B cell (primary cell): Measurements from ENCODE around the gene PARN. TPM values are rescaled to one million over a fixed set of nuclear protein-coding genes. Genes with fewer than 3 reads are reported as not detected.

Source experiments
- ATAC-seq: fragments of 200-7000 bp; cut with Tn5 transposase; one replicate; pipeline ENCODE4 v1.10.0; 2021; ENCODE audit warnings: low read depth, mild to moderate bottlenecking, moderate number of reproducible peaks, moderate library complexity
- CTCF ChIA-PET: fragments of 350-600 bp; sonication (Branson Sonifier 250); formaldehyde crosslinking; loops from one replicate; lab custom pipeline; 2021; ENCODE audit warnings: antibody characterized with exemption, inconsistent platforms; lab: Charles Lee
- POLR2A ChIA-PET: fragments of 350-600 bp; sonication (Branson Sonifier 250); formaldehyde crosslinking; loops from one replicate; lab custom pipeline; 2021; ENCODE audit warnings: antibody characterized with exemption; lab: Charles Lee
- DNase-seq: peaks from one replicate; pipeline ENCODE4 v3.0.0; 2013
- H2AFZ ChIP-seq: 2 replicates; pipeline ENCODE4 v1.6.1; 2012; ENCODE audit warnings: mild to moderate bottlenecking, low read depth, low read length; ENCODE audit not compliant: insufficient read depth, poor library complexity, severe bottlenecking
- H3K27ac ChIP-seq, 2 donors: 1 replicate in 1 of 2; 2 replicates in 1 of 2; pipeline ENCODE4 v1.5.1; 2012 to 2013; ENCODE audit warnings: low read length in 2 of 2, mild to moderate bottlenecking in 2 of 2, moderate library complexity in 1 of 2
- H3K27me3 ChIP-seq, 4 experiments: fragments of 200-600 bp in 1 of 4; sonication (generic) in 1 of 4; replicated peaks in 1 of 4; 1 replicate in 2 of 4; 2 replicates in 2 of 4; pipeline versions ENCODE4 v1.6.1 to v1.7.0; 2013 to 2016; ENCODE audit warnings: low read length in 3 of 4, mild to moderate bottlenecking in 2 of 4, mixed read lengths in 1 of 4, moderate library complexity in 1 of 4; ENCODE audit not compliant: insufficient read depth in 4 of 4, control insufficient read depth in 3 of 4; ENCODE audit errors: control extremely low read depth in 1 of 4
- H3K36me3 ChIP-seq, 2 experiments: replicated peaks in 1 of 2; 1 replicate in 1 of 2; 2 replicates in 1 of 2; pipeline versions ENCODE4 v1.6.1 to v1.7.1; 2013; ENCODE audit warnings: low read length in 1 of 2; ENCODE audit not compliant: insufficient read depth in 2 of 2, control insufficient read depth in 1 of 2; ENCODE audit errors: control extremely low read depth in 1 of 2, extremely low read depth in 1 of 2
- H3K4me1 ChIP-seq, 2 donors: fragments of 200-600 bp in 1 of 2; sonication (generic) in 1 of 2; 1 replicate in 1 of 2; 2 replicates in 1 of 2; pipeline versions ENCODE4 v1.5.1 to v1.6.1; 2013 to 2017; ENCODE audit warnings: low read length in 2 of 2; ENCODE audit not compliant: control insufficient read depth in 2 of 2, insufficient read depth in 2 of 2
- H3K4me2 ChIP-seq: replicated peaks from 2 replicates; pipeline ENCODE3; 2012; ENCODE audit warnings: mild to moderate bottlenecking, low read depth, low read length; ENCODE audit not compliant: poor library complexity, severe bottlenecking
- H3K4me3 ChIP-seq, 5 experiments: fragments of 200-600 bp in 1 of 5; sonication (generic) in 1 of 5; 1 replicate in 3 of 5; 2 replicates in 2 of 5; pipeline versions ENCODE4 v1.5.1 to v1.7.0; 2011 to 2016; ENCODE audit warnings: low read length in 4 of 5, mild to moderate bottlenecking in 4 of 5, low read depth in 2 of 5, control low read depth in 1 of 5, moderate library complexity in 1 of 5; ENCODE audit not compliant: insufficient read depth in 1 of 5; ENCODE audit errors: control extremely low read depth in 1 of 5, extremely low read depth in 1 of 5
- H3K79me2 ChIP-seq: fragments of 200-600 bp; sonication (generic); one replicate; pipeline ENCODE4 v1.6.0; 2016; ENCODE audit warnings: low read length; ENCODE audit not compliant: control insufficient read depth, insufficient read depth
- H3K9ac ChIP-seq: fragments of 200-600 bp; sonication (generic); 2 replicates; pipeline ENCODE4 v1.6.1; 2017; ENCODE audit warnings: mild to moderate bottlenecking, low read length, moderate library complexity
- H3K9me3 ChIP-seq, 3 donors: one replicate each; pipeline versions ENCODE4 v1.6.1 to v1.7.1; 2013; ENCODE audit warnings: low read length in 2 of 3; ENCODE audit not compliant: control insufficient read depth in 2 of 3, insufficient read depth in 1 of 3; ENCODE audit errors: control extremely low read depth in 1 of 3
- H4K20me1 ChIP-seq: 2 replicates; pipeline ENCODE4 v1.6.0; 2012; ENCODE audit warnings: mild to moderate bottlenecking, low read length; ENCODE audit not compliant: insufficient read depth, control insufficient read depth, poor library complexity, severe bottlenecking
- H3K27ac Mint-ChIP-seq: one replicate; pipeline ENCODE4 v1.8.0; 2021; ENCODE audit warnings: mixed read lengths
- H3K27me3 Mint-ChIP-seq: one replicate; pipeline ENCODE4 v1.8.0; 2021; ENCODE audit warnings: mixed read lengths
- H3K4me1 Mint-ChIP-seq: one replicate; pipeline ENCODE4 v1.8.0; 2021; ENCODE audit warnings: mixed read lengths
- H3K4me3 Mint-ChIP-seq: one replicate; pipeline ENCODE4 v1.8.0; 2021; ENCODE audit warnings: mixed read lengths
- H3K9me3 Mint-ChIP-seq: one replicate; pipeline ENCODE4 v1.8.0; 2022; ENCODE audit warnings: mixed read lengths; ENCODE audit not compliant: insufficient read depth
- EZH2 ChIP-seq: IDR thresholded peaks from 2 replicates; pipeline ENCODE4 v1.6.1; 2012; ENCODE audit warnings: borderline replicate concordance, low read depth, mild to moderate bottlenecking, moderate library complexity, low read length; ENCODE audit not compliant: insufficient read depth, poor library complexity, severe bottlenecking
- WGBS: methylation state at CpG from one replicate; pipeline ENCODE4 v1.1.5; 2013; ENCODE audit warnings: missing lambda C conversion rate; ENCODE audit not compliant: insufficient coverage; 5-methylcytosine and 5-hydroxymethylcytosine counted together
- intact Hi-C: fragments of 100-400 bp; cut with micrococcal nuclease; formaldehyde crosslinking; loops from one replicate; pipeline ENCODE4 v1.10.0; 2022
- polyA plus RNA-seq: library from polyadenylated mRNA; depleted of rRNA; stranded (reverse); fragments of >200 nt; gene quantifications from 2 replicates; pipeline ENCODE4 v1.2.3, GENCODE V29; 2012
- total RNA-seq, 2 donors: library from RNA; stranded (reverse); fragments of 120-200 nt in 1 of 2; gene quantifications; 1 replicate in 1 of 2; 2 replicates in 1 of 2; pipeline versions ENCODE4 v1.2.3 to v1.2.4, GENCODE V29; 2013 to 2022
- TF ChIP-seq, protein P1 (sequence below): fragments of 200-600 bp; IDR thresholded peaks from one replicate; pipeline ENCODE4 v1.8.0; 2022; ENCODE audit warnings: antibody characterized with exemption, mild to moderate bottlenecking

PARN gene
- total and polyA plus RNA-seq, 2 donors (not counting 1 experiment from before 2014, with no cell fraction given): 25.3 to 62.2 TPM

DNA sequence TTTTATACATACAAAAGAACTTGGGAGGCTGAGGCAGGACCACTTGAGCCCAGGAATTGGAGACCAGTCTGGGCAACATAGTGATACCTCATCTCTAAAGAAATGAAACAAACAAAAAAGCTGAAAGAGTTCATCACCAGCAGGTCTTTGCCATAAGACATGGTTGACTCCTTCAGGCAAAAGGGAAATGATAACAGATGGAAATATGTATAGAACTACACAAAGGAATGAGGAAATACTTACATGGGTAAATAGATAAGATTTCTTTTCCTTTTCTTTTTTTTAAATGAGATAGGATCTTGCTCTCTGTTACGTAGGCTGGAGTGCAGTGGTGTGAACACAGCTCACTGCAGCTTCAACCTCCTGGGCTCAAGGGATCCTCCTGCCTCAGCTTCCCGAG, 165.3 kb downstream of the PARN start:
- ChIA-PET POLR2A (interaction anchor here (0.7 kb wide), 1 partner anchor 1729 kb away, joined by 3 read pairs; no protein-coding TSS in a partner anchor), CTCF (interaction anchor here (0.7 kb wide), 1 partner anchor 18 kb away, joined by 3 read pairs; no protein-coding TSS in a partner anchor)
- Histone ChIP-seq H3K79me2 (no peaks in the 10 kb centered on the region), H4K20me1 (peaks cover 11% of the 10 kb centered on the region), H3K4me3 (no peak overlapping the region), H3K36me3 (peaks cover 3 to 9% of the 10 kb centered on the region in 2 experiments), H2AFZ (no peak overlapping the region), H3K9me3 (peaks cover 0 to 17% (median 6%) of the 10 kb centered on the region in 3 donors), H3K4me2 (no peak overlapping the region), H3K27me3 (no peaks in the 10 kb centered on the region), H3K27ac (no peak overlapping the region), H3K4me1 (no peaks in the 10 kb centered on the region), H3K9ac (no peak overlapping the region)
- intact Hi-C loops: no loop called here
- ATAC-seq (no peak), DNase-seq (no peak)
- H3K27me3 Mint-ChIP-seq: no peaks in the 10 kb centered on the region
- H3K27ac Mint-ChIP-seq: no peak overlapping the region
- no peaks in the 10 kb centered on the region for H3K4me1 Mint-ChIP-seq
- no peak for TF ChIP-seq EZH2
- TF ChIP-seq, protein P1, sequence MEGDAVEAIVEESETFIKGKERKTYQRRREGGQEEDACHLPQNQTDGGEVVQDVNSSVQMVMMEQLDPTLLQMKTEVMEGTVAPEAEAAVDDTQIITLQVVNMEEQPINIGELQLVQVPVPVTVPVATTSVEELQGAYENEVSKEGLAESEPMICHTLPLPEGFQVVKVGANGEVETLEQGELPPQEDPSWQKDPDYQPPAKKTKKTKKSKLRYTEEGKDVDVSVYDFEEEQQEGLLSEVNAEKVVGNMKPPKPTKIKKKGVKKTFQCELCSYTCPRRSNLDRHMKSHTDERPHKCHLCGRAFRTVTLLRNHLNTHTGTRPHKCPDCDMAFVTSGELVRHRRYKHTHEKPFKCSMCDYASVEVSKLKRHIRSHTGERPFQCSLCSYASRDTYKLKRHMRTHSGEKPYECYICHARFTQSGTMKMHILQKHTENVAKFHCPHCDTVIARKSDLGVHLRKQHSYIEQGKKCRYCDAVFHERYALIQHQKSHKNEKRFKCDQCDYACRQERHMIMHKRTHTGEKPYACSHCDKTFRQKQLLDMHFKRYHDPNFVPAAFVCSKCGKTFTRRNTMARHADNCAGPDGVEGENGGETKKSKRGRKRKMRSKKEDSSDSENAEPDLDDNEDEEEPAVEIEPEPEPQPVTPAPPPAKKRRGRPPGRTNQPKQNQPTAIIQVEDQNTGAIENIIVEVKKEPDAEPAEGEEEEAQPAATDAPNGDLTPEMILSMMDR: no peak
- WGBS: 100% methylated on average over 2 of the region's 2 CpGs
- no peak overlapping the region for H3K4me3 Mint-ChIP-seq
- no peaks in the 10 kb centered on the region for H3K9me3 Mint-ChIP-seq

DNA sequence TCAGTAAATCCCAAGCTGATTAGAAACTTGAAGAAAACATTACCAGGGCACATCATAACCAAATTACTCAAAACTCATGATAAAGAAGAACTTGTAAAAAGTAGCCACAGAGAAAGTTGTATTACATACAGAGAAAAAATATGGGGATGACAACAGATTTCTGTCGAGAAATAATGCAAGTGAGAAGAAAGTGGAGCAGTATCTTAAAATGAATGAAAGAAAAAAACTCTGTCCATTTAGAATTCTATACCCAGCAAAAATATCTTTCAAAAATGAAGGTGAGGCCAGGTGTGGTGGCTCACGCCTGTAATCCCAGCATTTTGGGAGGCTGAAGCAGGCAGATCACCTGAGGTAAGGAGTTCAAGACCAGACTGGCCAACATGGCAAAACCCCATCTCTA, 165.9 kb downstream of the PARN start:
- DNase-seq (no peak), ATAC-seq (no peak)
- intact Hi-C loops: no loop called here
- Histone ChIP-seq H3K27me3 (no peaks in the 10 kb centered on the region), H3K4me2 (no peak overlapping the region), H2AFZ (no peak overlapping the region), H3K36me3 (peaks cover 1 to 9% of the 10 kb centered on the region in 2 experiments), H3K79me2 (no peaks in the 10 kb centered on the region), H3K4me3 (no peak overlapping the region), H3K27ac (no peak overlapping the region), H3K9me3 (peaks cover 0 to 17% (median 6%) of the 10 kb centered on the region in 3 donors), H4K20me1 (peaks cover 11% of the 10 kb centered on the region), H3K4me1 (no peaks in the 10 kb centered on the region), H3K9ac (no peak overlapping the region)
- no peaks in the 10 kb centered on the region for H3K9me3 Mint-ChIP-seq
- TF ChIP-seq, protein P1: no peak
- no peak for TF ChIP-seq EZH2
- no peaks in the 10 kb centered on the region for H3K4me1 Mint-ChIP-seq
- WGBS: no CpG with 5 or more reads among the region's 2 CpGs
- no peak overlapping the region for H3K27ac Mint-ChIP-seq
- no peak overlapping the region for H3K4me3 Mint-ChIP-seq
- no peaks in the 10 kb centered on the region for H3K27me3 Mint-ChIP-seq
- POLR2A ChIA-PET: no interaction called here
- CTCF ChIA-PET: no interaction called here
